WTC11 (cell line): ENCODE results near the gene PDYN.

Experiments used
- CTCF ChIP-seq: fragments of 200-600 bp; IDR thresholded peaks from 2 replicates; pipeline ENCODE4 v1.8.0; 2022; ENCODE audit warnings: antibody characterized with exemption
- FOXP1 ChIP-seq: sonication (generic); formaldehyde crosslinking; IDR thresholded peaks from 2 replicates; pipeline ENCODE4 v1.8.0; 2022; ENCODE audit warnings: missing genetic modification reagents, mild to moderate bottlenecking, moderate library complexity, borderline replicate concordance
- ZNF263 ChIP-seq: sonication (generic); formaldehyde crosslinking; IDR thresholded peaks from 2 replicates; pipeline ENCODE4 v1.8.1; 2022; ENCODE audit warnings: low read depth, mild to moderate bottlenecking, moderate library complexity, missing genetic modification reagents

DNA sequence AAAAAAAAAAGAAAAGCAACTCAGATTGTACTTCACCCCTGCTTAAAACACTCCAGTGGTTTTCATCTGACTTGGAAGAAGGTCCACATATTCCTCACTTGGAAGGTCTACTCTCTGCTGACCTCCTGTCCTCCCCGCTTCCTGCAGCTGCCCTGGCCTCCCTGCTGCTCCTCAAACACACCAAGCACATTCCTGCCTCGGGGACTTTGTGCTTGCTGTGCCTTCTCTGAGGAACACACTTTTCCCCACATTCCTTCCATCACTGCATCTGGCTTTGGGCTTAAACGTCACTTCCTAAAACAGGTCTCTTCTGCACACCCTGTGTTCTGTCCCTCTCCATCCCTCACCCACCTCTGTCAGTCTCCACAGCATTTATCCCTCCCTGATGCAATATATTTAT, 4.9 kb upstream of the PDYN start:
- TF ChIP-seq CTCF (no peak), ZNF263 (CRISPR knock-in tag) (no peak), FOXP1 (CRISPR knock-in tag) (no peak)
